GM18511 (cell line): Measurements from ENCODE around the gene TRAF1.

Experiments used
- ATAC-seq: cut with Tn5 transposase; IDR thresholded peaks from one replicate; pipeline ENCODE4 v1.9.1; 2021; ENCODE audit warnings: mild to moderate bottlenecking, moderate library complexity; ENCODE audit not compliant: unreplicated experiment

Gene TRAF1

GRCh38 chr9:120890320-120891244 is 36.0 kb downstream of the TRAF1 start:
- no peak for ATAC-seq

- no peak for ATAC-seq
Measured at GRCh38 chr9:120889606-120890271, 36.9 kb downstream of the TRAF1 start.

- no peak for ATAC-seq
Measured at GRCh38 chr9:120888626-120889025, 38.0 kb downstream of the TRAF1 start.

GRCh38 chr9:120886490-120886967 is 40.1 kb downstream of the TRAF1 start:
- ATAC-seq, result no peak

GRCh38 chr9:120885958-120886357 is 40.6 kb downstream of the TRAF1 start:
- ATAC-seq, result no peak

- ATAC-seq, result no peak
Measured at GRCh38 chr9:120885457-120885856, 41.1 kb downstream of the TRAF1 start.

GRCh38 chr9:120883608-120883996 is 43.0 kb downstream of the TRAF1 start:
- ATAC-seq, result no peak

- no peak for ATAC-seq
Measured at GRCh38 chr9:120882935-120883607, 43.5 kb downstream of the TRAF1 start.

GRCh38 chr9:120879446-120879845 is 47.1 kb downstream of the TRAF1 start:
- no peak for ATAC-seq

GRCh38 chr9:120878188-120879130 is 48.1 kb downstream of the TRAF1 start:
- no peak for ATAC-seq

GRCh38 chr9:120877276-120878034 is 49.1 kb downstream of the TRAF1 start:
- ATAC-seq, result peak; percentile 46

GRCh38 chr9:120876842-120877240 is 49.8 kb downstream of the TRAF1 start, which contains the start of gene PHF19:
TSS of gene PHF19 (minus strand) at chr9:120877188. CDS start at chr9:120874741, 2,447 bp downstream.
- ATAC-seq, result peak; percentile 21

GRCh38 chr9:120875954-120876841 is 50.4 kb downstream of the TRAF1 start:
- peak; percentile 62 for ATAC-seq

GRCh38 chr9:120875643-120875953 is 51.0 kb downstream of the TRAF1 start:
- ATAC-seq, result no peak

- ATAC-seq, result no peak
Measured at GRCh38 chr9:120875195-120875565, 51.4 kb downstream of the TRAF1 start.

GRCh38 chr9:120874226-120875194 is 52.1 kb downstream of the TRAF1 start:
- ATAC-seq, result no peak

GRCh38 chr9:120873512-120873911 is 53.1 kb downstream of the TRAF1 start:
- no peak for ATAC-seq
